GM19395 (cell line): Measurements from ENCODE around the gene TOLLIP.

Experiments used
- ATAC-seq: cut with Tn5 transposase; IDR thresholded peaks from one replicate; pipeline ENCODE4 v1.9.1; 2021; ENCODE audit warnings: mild to moderate bottlenecking, moderate library complexity; ENCODE audit not compliant: unreplicated experiment

The TOLLIP gene

GRCh38 chr11:1317993-1318392 is 8.6 kb upstream of the TOLLIP start:
- no peak for ATAC-seq

- ATAC-seq: no peak
Observed at GRCh38 chr11:1317432-1317831, 8.0 kb upstream of the TOLLIP start.

GRCh38 chr11:1310772-1311468 is 1.5 kb upstream of the TOLLIP start:
- no peak for ATAC-seq

GRCh38 chr11:1310318-1310687 is 871 bp upstream of the TOLLIP start:
- ATAC-seq: no peak

- ATAC-seq: peak; percentile 44
Observed at GRCh38 chr11:1308743-1309497, 512 bp downstream of the TOLLIP start.

- ATAC-seq: no peak
Observed at GRCh38 chr11:1307998-1308742, 1.3 kb downstream of the TOLLIP start.

- ATAC-seq: no peak
Observed at GRCh38 chr11:1307163-1307870, 2.1 kb downstream of the TOLLIP start.

GRCh38 chr11:1306186-1307162 is 3.0 kb downstream of the TOLLIP start:
- ATAC-seq: no peak

- no peak for ATAC-seq
Observed at GRCh38 chr11:1305501-1306056, 3.9 kb downstream of the TOLLIP start.

- no peak for ATAC-seq
Observed at GRCh38 chr11:1305063-1305495, 4.4 kb downstream of the TOLLIP start.

- no peak for ATAC-seq
Observed at GRCh38 chr11:1304380-1304779, 5.1 kb downstream of the TOLLIP start.

- ATAC-seq: no peak
Observed at GRCh38 chr11:1303973-1304372, 5.5 kb downstream of the TOLLIP start.

- no peak for ATAC-seq
Observed at GRCh38 chr11:1303126-1303821, 6.2 kb downstream of the TOLLIP start.

GRCh38 chr11:1302461-1303125 is 6.8 kb downstream of the TOLLIP start:
- no peak for ATAC-seq

- no peak for ATAC-seq
Observed at GRCh38 chr11:1302041-1302460, 7.4 kb downstream of the TOLLIP start.

GRCh38 chr11:1301220-1302000 is 8.0 kb downstream of the TOLLIP start:
- no peak for ATAC-seq

GRCh38 chr11:1300569-1301187 is 8.8 kb downstream of the TOLLIP start:
- no peak for ATAC-seq
